GM18951 (cell line): ENCODE results near the gene FOXK1.

Source experiments
- POLR2A ChIP-seq: IDR thresholded peaks from 4 replicates; pipeline ENCODE4 v1.6.1; 2011; ENCODE audit warnings: mild to moderate bottlenecking; ENCODE audit not compliant: insufficient read length, insufficient read depth; ENCODE audit errors: extremely low read depth
- in situ Hi-C: fragments of 300-500 bp; cut with MboI; formaldehyde crosslinking; loops from one replicate; pipeline ENCODE4 v1.12.0; 2022; ENCODE audit warnings: low sequenced_read_pairs, mixed read lengths, inconsistent platforms; ENCODE audit not compliant: unreplicated experiment

Gene FOXK1

GRCh38 chr7:4755045-4755444, 73.0 kb downstream of the FOXK1 start:
- TF ChIP-seq POLR2A: no peak
- in situ Hi-C loops: no loop called here

- TF ChIP-seq POLR2A: no peak
- in situ Hi-C loops: no loop called here
Observed at GRCh38 chr7:4758111-4758510, 76.0 kb downstream of the FOXK1 start.

- no peak for TF ChIP-seq POLR2A
- in situ Hi-C loops: no loop called here
Observed at GRCh38 chr7:4758791-4759190, 76.7 kb downstream of the FOXK1 start.

GRCh38 chr7:4759211-4759610, 77.1 kb downstream of the FOXK1 start:
- no peak for TF ChIP-seq POLR2A
- in situ Hi-C loops: no loop called here

- in situ Hi-C loops: no loop called here
Observed at GRCh38 chr7:4760952-4761351, 78.9 kb downstream of the FOXK1 start.

GRCh38 chr7:4762121-4763055, 80.3 kb downstream of the FOXK1 start:
- in situ Hi-C loops: no loop called here
- TF ChIP-seq POLR2A: no peak

More at GRCh38 chr7:4760952-4761351, 78.9 kb downstream of the FOXK1 start:
- TF ChIP-seq POLR2A: no peak

- no peak for TF ChIP-seq POLR2A
- in situ Hi-C loops: no loop called here
Observed at GRCh38 chr7:4763091-4763793, 81.1 kb downstream of the FOXK1 start.

- TF ChIP-seq POLR2A: no peak
- in situ Hi-C loops: no loop called here
Observed at GRCh38 chr7:4763794-4764185, 81.7 kb downstream of the FOXK1 start.

GRCh38 chr7:4764402-4765007, 82.4 kb downstream of the FOXK1 start:
- in situ Hi-C loops: no loop called here

GRCh38 chr7:4765776-4766490, 83.8 kb downstream of the FOXK1 start:
- no peak for TF ChIP-seq POLR2A
- in situ Hi-C loops: no loop called here

More at GRCh38 chr7:4764402-4765007, 82.4 kb downstream of the FOXK1 start:
- TF ChIP-seq POLR2A: no peak

- in situ Hi-C loops: no loop called here
- no peak for TF ChIP-seq POLR2A
Observed at GRCh38 chr7:4766666-4767519, 84.8 kb downstream of the FOXK1 start.

- no peak for TF ChIP-seq POLR2A
- in situ Hi-C loops: no loop called here
Observed at GRCh38 chr7:4768597-4769569, 86.8 kb downstream of the FOXK1 start.
